K562 (cell line): ENCODE data around the gene CCNL2. TPM values are rescaled to one million over a fixed set of nuclear protein-coding genes. Genes with fewer than 3 reads are reported as not detected.

Experiments
- HNRNPH1 ChIP-seq: fragments of 200-400 bp; formaldehyde crosslinking; optimal IDR thresholded peaks from 2 replicates; pipeline ENCODE3; 2017; ENCODE audit warnings: low read depth, mild to moderate bottlenecking, low read length, moderate library complexity
- TCF7L2 ChIP-seq: fragments of 150-350 bp; IDR thresholded peaks from 2 replicates; pipeline ENCODE4 v1.6.1; 2016; ENCODE audit warnings: low read depth, mild to moderate bottlenecking, low read length, moderate library complexity
- UBTF ChIP-seq, 2 experiments: IDR thresholded peaks; 2 replicates each; pipeline ENCODE4 v1.6.1; 2012; ENCODE audit warnings: improper control_type of control experiment in 2 of 2, low read depth in 2 of 2, low read length in 2 of 2, borderline replicate concordance in 1 of 2
- polyA plus RNA-seq, 8 experiments: library from polyadenylated mRNA; depleted of rRNA in 4 of 8; stranded (reverse) in 5 of 8; unstranded in 3 of 8; fragments of >200 nt; fragmentation: Nextera tagmentation in 2 of 8; fragmentation: Illumina TruSeq in 1 of 8; extraction: Ambion mirVana in 2 of 8; extraction: Trizol in 1 of 8; gene quantifications; 2 replicates each; pipeline versions ENCODE4 v1.2.1 to v1.2.3, GENCODE V29; 2011 to 2014; ENCODE audit warnings: inconsistent platforms in 1 of 8, missing spikeins in 1 of 8
- total RNA-seq, 7 experiments: library from RNA; depleted of rRNA in 6 of 7; stranded (reverse); fragments of >200 nt in 6 of 7; fragmentation: Illumina TruSeq in 2 of 7; extraction: Trizol in 2 of 7; gene quantifications; 2 replicates each; pipeline versions ENCODE4 v1.2.1 to v1.2.3, GENCODE V29; 2011 to 2021; ENCODE audit warnings: low replicate concordance in 1 of 7
- TF ChIP-seq, protein P1 (sequence below): fragments of 250-450 bp; sonication (Bioruptor Pico); IDR thresholded peaks from 2 replicates; pipeline ENCODE4 v1.5.0; 2022; ENCODE audit warnings: mild to moderate bottlenecking

The CCNL2 gene
- total and polyA plus RNA-seq, 9 of the 15 experiments (the other 6 are each of a cell fraction or from before 2014, with no cell fraction given) = 2.8 to 287 (median 94.5) TPM

- TF ChIP-seq UBTF (IDR thresholded peaks at IDR 0.05; ENCODE audit: borderline replicate concordance in 1 of 2, low read depth in 2 of 2, low read length in 2 of 2) = no peak
- TF ChIP-seq, protein P1, sequence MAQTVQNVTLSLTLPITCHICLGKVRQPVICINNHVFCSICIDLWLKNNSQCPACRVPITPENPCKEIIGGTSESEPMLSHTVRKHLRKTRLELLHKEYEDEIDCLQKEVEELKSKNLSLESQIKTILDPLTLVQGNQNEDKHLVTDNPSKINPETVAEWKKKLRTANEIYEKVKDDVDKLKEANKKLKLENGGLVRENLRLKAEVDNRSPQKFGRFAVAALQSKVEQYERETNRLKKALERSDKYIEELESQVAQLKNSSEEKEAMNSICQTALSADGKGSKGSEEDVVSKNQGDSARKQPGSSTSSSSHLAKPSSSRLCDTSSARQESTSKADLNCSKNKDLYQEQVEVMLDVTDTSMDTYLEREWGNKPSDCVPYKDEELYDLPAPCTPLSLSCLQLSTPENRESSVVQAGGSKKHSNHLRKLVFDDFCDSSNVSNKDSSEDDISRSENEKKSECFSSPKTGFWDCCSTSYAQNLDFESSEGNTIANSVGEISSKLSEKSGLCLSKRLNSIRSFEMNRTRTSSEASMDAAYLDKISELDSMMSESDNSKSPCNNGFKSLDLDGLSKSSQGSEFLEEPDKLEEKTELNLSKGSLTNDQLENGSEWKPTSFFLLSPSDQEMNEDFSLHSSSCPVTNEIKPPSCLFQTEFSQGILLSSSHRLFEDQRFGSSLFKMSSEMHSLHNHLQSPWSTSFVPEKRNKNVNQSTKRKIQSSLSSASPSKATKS (CRISPR knock-in tag) = no peak
- no peak for TF ChIP-seq TCF7L2
- TF ChIP-seq HNRNPH1 = no peak
These were observed 19.6 kb upstream of the CCNL2 start (continued) for GRCh38 chr1:1418464-1419362.
